Gastrocnemius medialis (tissue), 4 donors: ENCODE results near the gene KCNQ5. TPM values are rescaled to one million over a fixed set of nuclear protein-coding genes. Genes with fewer than 3 reads are reported as not detected.

ENCODE experiments used
- ATAC-seq, 2 donors: fragments of 150-250 bp; one replicate each; pipeline ENCODE4 v1.9.1; 2016
- DNase-seq, 2 donors: peaks; one replicate each; pipeline ENCODE4 v3.0.0-alpha.2; 2019
- H3K27ac ChIP-seq, 4 donors: fragments of 200-600 bp; sonication (generic); 1 replicate in 1 of 4; 2 replicates in 3 of 4; pipeline ENCODE4 v1.5.1; 2016 to 2018; ENCODE audit warnings: mild to moderate bottlenecking in 2 of 4, moderate library complexity in 1 of 4
- H3K27me3 ChIP-seq, 3 donors: fragments of 200-600 bp; sonication (generic) in 2 of 3; 1 replicate in 1 of 3; 2 replicates in 2 of 3; pipeline versions ENCODE4 v1.5.1 to v1.6.0; 2016 to 2019; ENCODE audit warnings: mild to moderate bottlenecking in 1 of 3, moderate library complexity in 1 of 3
- H3K36me3 ChIP-seq, 2 donors: fragments of 200-600 bp; sonication (generic) in 1 of 2; one replicate each; pipeline ENCODE4 v1.5.1; 2017 to 2018
- H3K4me1 ChIP-seq, 2 donors: fragments of 200-600 bp; sonication (generic) in 1 of 2; one replicate each; pipeline ENCODE4 v1.5.1; 2016 to 2017; ENCODE audit warnings: mild to moderate bottlenecking in 2 of 2
- H3K4me3 ChIP-seq, 4 donors: fragments of 200-600 bp; sonication (generic) in 3 of 4; 1 replicate in 1 of 4; 2 replicates in 3 of 4; pipeline ENCODE4 v1.5.1; 2016 to 2019; ENCODE audit warnings: mild to moderate bottlenecking in 2 of 4
- H3K9me3 ChIP-seq, 3 donors: fragments of 200-600 bp; sonication (generic) in 2 of 3; 1 replicate in 1 of 3; 2 replicates in 2 of 3; pipeline ENCODE4 v1.5.1; 2016 to 2019
- CTCF ChIP-seq, 5 experiments: fragments of 450-650 bp in 3 of 5; fragments of 200-600 bp in 2 of 5; sonication (generic) in 2 of 5; IDR thresholded peaks in 4 of 5; conservative IDR thresholded peaks in 1 of 5; 1 replicate in 4 of 5; 2 replicates in 1 of 5; pipeline ENCODE4 v1.5.1; 2016 to 2019; ENCODE audit warnings: antibody characterized with exemption in 5 of 5, mild to moderate bottlenecking in 3 of 5, moderate library complexity in 3 of 5
- POLR2A ChIP-seq, 2 donors: fragments of 450-650 bp; IDR thresholded peaks; one replicate each; pipeline ENCODE4 v1.6.1; 2017; ENCODE audit warnings: antibody characterized with exemption in 2 of 2, mild to moderate bottlenecking in 2 of 2, moderate library complexity in 2 of 2
- in situ Hi-C, 4 donors: fragments of 200-750 bp; cut with MboI; loops; one replicate each; pipeline versions ENCODE4 v1.15.0 to v1.8.0; 2017; ENCODE audit warnings: low sequenced_read_pairs in 4 of 4
- intact Hi-C: fragments of 100-400 bp; cut with DNase I; formaldehyde crosslinking; loops from one replicate; pipeline ENCODE4 v1.15.1; 2023; ENCODE audit warnings: low total_unique reads
- total RNA-seq, 4 donors: library from RNA; depleted of rRNA; stranded (reverse); fragments of >200 nt; gene quantifications; one replicate each; pipeline versions ENCODE4 v1.1.0 to v1.2.3, GENCODE V29; 2016

Gene KCNQ5
- total RNA-seq, 4 donors from 2014 or later = 5.3 to 19.3 (median 15.1) TPM

- ATAC-seq (no peak), DNase-seq (no peak)
- Histone ChIP-seq H3K27me3 (no peaks in the 10 kb centered on the region), H3K36me3 (no peaks in the 10 kb centered on the region), H3K27ac (peak overlapping the region in 1 of 4 donors; percentile 69), H3K9me3 (no peaks in the 10 kb centered on the region), H3K4me3 (no peak overlapping the region), H3K4me1 (peaks cover 48% of the 10 kb centered on the region in 2 donors)
- in situ Hi-C loops (no loop called here), intact Hi-C loops (loop anchor here (5.0 kb wide), 3 partner anchors 70 to 195 kb away; partner anchors contain the start of gene KCNQ5)
- TF ChIP-seq POLR2A (IDR thresholded peaks at IDR 0.05) = no peak
- no peak for TF ChIP-seq CTCF (IDR thresholded peaks at IDR 0.05 in 4 of 5, conservative IDR thresholded peaks at IDR 0.05 in 1 of 5)
Measured at GRCh38 chr6:72817208-72817607, 195.3 kb downstream of the KCNQ5 start.

- no peaks in the 10 kb centered on the region for H3K9me3 ChIP-seq
- peaks cover 48 to 55% of the 10 kb centered on the region in 2 donors for H3K4me1 ChIP-seq
- in situ Hi-C loops = no loop called here
- H3K4me3 ChIP-seq = no peak overlapping the region
- no peaks in the 10 kb centered on the region for H3K27me3 ChIP-seq
- no peaks in the 10 kb centered on the region for H3K36me3 ChIP-seq
- DNase-seq = peak; percentile 76 to 89
- TF ChIP-seq CTCF (IDR thresholded peaks at IDR 0.05 in 4 of 5, conservative IDR thresholded peaks at IDR 0.05 in 1 of 5) (no peak), POLR2A (IDR thresholded peaks at IDR 0.05) (no peak)
- ATAC-seq = peak; percentile 99 to 100
- peak overlapping the region; percentile 83 to 84 (median 83) for H3K27ac ChIP-seq
- intact Hi-C loops = loop anchor here (1.0 to 5.0 kb wide), 4 partner anchors 42 to 197 kb away; partner anchors contain the start of gene KCNQ5
Measured at GRCh38 chr6:72819609-72820008, 197.7 kb downstream of the KCNQ5 start.

- in situ Hi-C loops (no loop called here), intact Hi-C loops (no loop called here)
- Histone ChIP-seq H3K9me3 (no peaks in the 10 kb centered on the region), H3K27ac (peak overlapping the region; percentile 83 to 84 (median 83)), H3K36me3 (no peaks in the 10 kb centered on the region), H3K4me1 (peaks cover 51 to 60% of the 10 kb centered on the region in 2 donors), H3K27me3 (no peaks in the 10 kb centered on the region), H3K4me3 (no peak overlapping the region)
- TF ChIP-seq POLR2A (IDR thresholded peaks at IDR 0.05) = no peak
- TF ChIP-seq CTCF (IDR thresholded peaks at IDR 0.05 in 4 of 5, conservative IDR thresholded peaks at IDR 0.05 in 1 of 5) = no peak
- ATAC-seq (peak in 1 of 2 donors; percentile 15), DNase-seq (no peak)
Measured at GRCh38 chr6:72820153-72820552, 198.3 kb downstream of the KCNQ5 start.

GRCh38 chr6:72820906-72821305 is 199.0 kb downstream of the KCNQ5 start:
- in situ Hi-C loops = no loop called here
- Histone ChIP-seq H3K4me3 (no peak overlapping the region), H3K9me3 (no peaks in the 10 kb centered on the region), H3K27ac (peak overlapping the region; percentile 83 to 84 (median 83)), H3K27me3 (no peaks in the 10 kb centered on the region), H3K36me3 (no peaks in the 10 kb centered on the region), H3K4me1 (peaks cover 55 to 68% of the 10 kb centered on the region in 2 donors)
- ATAC-seq = no peak
- no peak for DNase-seq
- TF ChIP-seq POLR2A (IDR thresholded peaks at IDR 0.05) (no peak), CTCF (IDR thresholded peaks at IDR 0.05 in 4 of 5, conservative IDR thresholded peaks at IDR 0.05 in 1 of 5) (no peak)
- intact Hi-C loops = no loop called here

GRCh38 chr6:72822023-72822422 is 200.2 kb downstream of the KCNQ5 start:
- Histone ChIP-seq H3K27ac (peak overlapping the region in 1 of 4 donors; percentile 83), H3K9me3 (no peaks in the 10 kb centered on the region), H3K4me3 (no peak overlapping the region), H3K4me1 (peaks cover 66 to 74% of the 10 kb centered on the region in 2 donors), H3K27me3 (no peaks in the 10 kb centered on the region), H3K36me3 (no peaks in the 10 kb centered on the region)
- TF ChIP-seq POLR2A (IDR thresholded peaks at IDR 0.05) = no peak
- TF ChIP-seq CTCF (IDR thresholded peaks at IDR 0.05 in 4 of 5, conservative IDR thresholded peaks at IDR 0.05 in 1 of 5) = no peak
- intact Hi-C loops = no loop called here
- no peak for ATAC-seq
- in situ Hi-C loops = no loop called here
- no peak for DNase-seq
